GM12878 (cell line): ENCODE measurements around the gene GRN. TPM values are rescaled to one million over a fixed set of nuclear protein-coding genes. Genes with fewer than 3 reads are reported as not detected.
A peak's percentile ranks its signal among the peaks of the same experiment; 100 is the strongest.

Source experiments
- ATAC-seq: fragments of 200-7000 bp; cut with Tn5 transposase; 3 replicates; pipeline ENCODE4 v1.9.1; 2020; ENCODE audit warnings: mild to moderate bottlenecking, moderate library complexity
- BruUV-seq: library from RNA; stranded (reverse); fragments of 400-500 nt; replicated peaks from 2 replicates; lab custom pipeline; 2021; lab: Mats Ljungman, UMichigan
- CTCF ChIA-PET: fragments of 300-600 bp; sonication (Branson Sonifier 250); formaldehyde crosslinking; extraction: SDS; loops from one replicate; lab custom pipeline; 2021; ENCODE audit warnings: inconsistent platforms; lab: Yijun Ruan, JAX
- POLR2A ChIA-PET: fragments of 350-600 bp; formaldehyde crosslinking; extraction: SDS; loops from one replicate; lab custom pipeline; 2021; ENCODE audit warnings: inconsistent platforms; lab: Charles Lee
- RAD21 ChIA-PET: fragments of 300-600 bp; sonication (Branson Sonifier 250); formaldehyde crosslinking; loops from one replicate; lab custom pipeline; 2023; ENCODE audit warnings: antibody characterized with exemption; ENCODE audit not compliant: unreplicated experiment; lab: Charles Lee
- SMC1A ChIA-PET: fragments of 300-600 bp; sonication (Branson Sonifier 250); formaldehyde crosslinking; loops from one replicate; lab custom pipeline; 2023; ENCODE audit not compliant: unreplicated experiment, uncharacterized antibody; lab: Charles Lee
- DNase-seq: peaks from one replicate; pipeline ENCODE4 v3.0.0-alpha.2; 2011; ENCODE audit warnings: low read depth, low spot score
- FAIRE-seq: peaks from 3 replicates; lab custom pipeline; 2011; peaks lifted over from hg19 to GRCh38; lab: Jason Lieb, UNC
- H2AFZ ChIP-seq: 2 replicates; pipeline ENCODE4 v1.6.0; 2011; ENCODE audit warnings: low read depth, low read length, control low read depth; ENCODE audit not compliant: control insufficient read depth
- H3K27ac ChIP-seq: 2 replicates; pipeline ENCODE4 v1.5.1; 2011; ENCODE audit warnings: control low read depth; ENCODE audit not compliant: control insufficient read depth, insufficient read depth
- H3K27me3 ChIP-seq, 2 experiments: replicated peaks in 1 of 2; 2 replicates each; pipeline versions ENCODE4 v1.6.0 to v1.6.1; 2011; ENCODE audit warnings: low read length in 1 of 2; ENCODE audit not compliant: control insufficient read depth in 2 of 2, insufficient read depth in 2 of 2
- H3K36me3 ChIP-seq, 2 experiments: 2 replicates each; pipeline ENCODE4 v1.5.1; 2011; ENCODE audit warnings: low read length in 1 of 2; ENCODE audit not compliant: control insufficient read depth in 2 of 2, insufficient read depth in 2 of 2
- H3K4me1 ChIP-seq: 2 replicates; pipeline ENCODE4 v1.6.1; 2011; ENCODE audit warnings: mild to moderate bottlenecking, low read length, moderate library complexity, mixed read lengths; ENCODE audit not compliant: control insufficient read depth, insufficient read depth
- H3K4me2 ChIP-seq: 2 replicates; pipeline ENCODE4 v1.6.0; 2011; ENCODE audit warnings: control low read depth; ENCODE audit not compliant: control insufficient read depth, insufficient read depth
- H3K4me3 ChIP-seq: fragments of 200-600 bp; sonication (generic); 2 replicates; pipeline ENCODE4 v1.5.1; 2016
- H3K79me2 ChIP-seq: 2 replicates; pipeline ENCODE4 v1.6.0; 2011; ENCODE audit warnings: low read length; ENCODE audit not compliant: control insufficient read depth, insufficient read depth
- H3K9ac ChIP-seq: 2 replicates; pipeline ENCODE4 v1.8.0; 2011; ENCODE audit warnings: low read length, control low read depth, mixed read lengths; ENCODE audit not compliant: control insufficient read depth, insufficient read depth
- H3K9me3 ChIP-seq: replicated peaks from 3 replicates; pipeline ENCODE4 v1.5.1; 2011; ENCODE audit warnings: mild to moderate bottlenecking, low read length; ENCODE audit not compliant: control insufficient read depth, insufficient read depth
- H4K20me1 ChIP-seq: 2 replicates; pipeline ENCODE4 v1.6.0; 2011; ENCODE audit not compliant: control insufficient read depth, insufficient read depth
- BRCA1 ChIP-seq: IDR thresholded peaks from 2 replicates; pipeline ENCODE4 v1.6.1; 2011; ENCODE audit warnings: low read depth, low read length, improper control_type of control experiment
- CREB1 ChIP-seq: IDR thresholded peaks from 2 replicates; pipeline ENCODE4 v1.6.1; 2012; ENCODE audit warnings: low read depth, mild to moderate bottlenecking, inconsistent platforms
- E2F8 ChIP-seq: fragments of 450-650 bp; IDR thresholded peaks from 2 replicates; pipeline ENCODE4 v1.6.1; 2018; ENCODE audit warnings: mild to moderate bottlenecking, low read depth, moderate library complexity; ENCODE audit not compliant: partially characterized antibody
- EED ChIP-seq: sonication (generic); IDR thresholded peaks from 2 replicates; pipeline ENCODE4 v1.6.1; 2016; ENCODE audit warnings: antibody characterized with exemption, low read depth
- ELK1 ChIP-seq: IDR thresholded peaks from 2 replicates; pipeline ENCODE4 v1.6.1; 2012; ENCODE audit warnings: low read depth, low read length, improper control_type of control experiment
- FOXK2 ChIP-seq: fragments of 450-650 bp; IDR thresholded peaks from 2 replicates; pipeline ENCODE4 v1.6.1; 2017; ENCODE audit warnings: mild to moderate bottlenecking, moderate library complexity
- GABPA ChIP-seq: IDR thresholded peaks from 2 replicates; pipeline ENCODE4 v1.6.1; 2014; ENCODE audit warnings: antibody characterized with exemption, low read depth, mild to moderate bottlenecking, inconsistent platforms
- POU2F2 ChIP-seq: IDR thresholded peaks from 3 replicates; pipeline ENCODE4 v1.6.1; 2011; ENCODE audit warnings: low read depth, mild to moderate bottlenecking, low read length, borderline replicate concordance
- RBBP5 ChIP-seq: fragments of 200-600 bp; sonication (generic); conservative IDR thresholded peaks from 2 replicates; pipeline ENCODE4 v1.6.1; 2016
- SUZ12 ChIP-seq: fragments of 200-600 bp; sonication (generic); IDR thresholded peaks from one replicate; pipeline ENCODE4 v1.6.1; 2018; ENCODE audit warnings: antibody characterized with exemption, mild to moderate bottlenecking; ENCODE audit not compliant: unreplicated experiment
- TBL1XR1 ChIP-seq: IDR thresholded peaks from 2 replicates; pipeline ENCODE4 v1.6.1; 2012; ENCODE audit warnings: low read depth, low read length, improper control_type of control experiment
- ZNF622 ChIP-seq: fragments of 450-650 bp; IDR thresholded peaks from 2 replicates; pipeline ENCODE4 v1.6.1; 2017; ENCODE audit warnings: mild to moderate bottlenecking, inconsistent platforms
- WGBS: methylation state at CpG from one replicate; pipeline ENCODE4 v1.1.6; 2016; ENCODE audit warnings: low lambda C conversion rate; ENCODE audit not compliant: insufficient replicate concordance, insufficient coverage; ENCODE audit errors: missing lambda C conversion rate; 5-methylcytosine and 5-hydroxymethylcytosine counted together
- in situ Hi-C: fragments of 300-500 bp; cut with MboI; formaldehyde crosslinking; loops from 9 replicates; pipeline ENCODE4 v1.14.3; 2018; ENCODE audit warnings: mixed read lengths
- intact Hi-C: fragments of 100-400 bp; cut with micrococcal nuclease; formaldehyde crosslinking; loops from one replicate; pipeline ENCODE4 v1.14.2; 2022; ENCODE audit not compliant: unreplicated experiment
- polyA plus RNA-seq, 11 experiments: library from polyadenylated mRNA; depleted of rRNA in 4 of 11; unstranded in 6 of 11; stranded (reverse) in 5 of 11; fragments of >200 nt; fragmentation: Nextera tagmentation in 4 of 11; fragmentation: Illumina TruSeq in 1 of 11; extraction: Ambion mirVana in 4 of 11; extraction: Trizol in 1 of 11; gene quantifications; 1 replicate in 1 of 11; 2 replicates in 10 of 11; pipeline versions ENCODE4 v1.2.1 to v1.2.3, GENCODE V29; 2011 to 2016; ENCODE audit warnings: inconsistent platforms in 2 of 11, missing spikeins in 2 of 11, low read depth in 1 of 11
- total RNA-seq, 4 experiments: library from RNA; depleted of rRNA in 3 of 4; stranded (reverse); fragments of >200 nt in 3 of 4; fragmentation: Illumina TruSeq in 1 of 4; extraction: Trizol in 1 of 4; gene quantifications; 2 replicates each; pipeline versions ENCODE4 v1.2.1 to v1.2.3, GENCODE V29; 2013 to 2021
- TF ChIP-seq, protein P1 (sequence below): IDR thresholded peaks from 2 replicates; pipeline ENCODE4 v1.6.1; 2012; ENCODE audit warnings: improper control_type of control experiment, low read depth, low read length; ENCODE audit not compliant: insufficient replicate concordance

The GRN gene
- total and polyA plus RNA-seq, 10 of the 15 experiments (the other 5 are each of a cell fraction or from before 2014, with no cell fraction given) = 22.3 to 389 (median 139) TPM

- TF ChIP-seq, protein P1, sequence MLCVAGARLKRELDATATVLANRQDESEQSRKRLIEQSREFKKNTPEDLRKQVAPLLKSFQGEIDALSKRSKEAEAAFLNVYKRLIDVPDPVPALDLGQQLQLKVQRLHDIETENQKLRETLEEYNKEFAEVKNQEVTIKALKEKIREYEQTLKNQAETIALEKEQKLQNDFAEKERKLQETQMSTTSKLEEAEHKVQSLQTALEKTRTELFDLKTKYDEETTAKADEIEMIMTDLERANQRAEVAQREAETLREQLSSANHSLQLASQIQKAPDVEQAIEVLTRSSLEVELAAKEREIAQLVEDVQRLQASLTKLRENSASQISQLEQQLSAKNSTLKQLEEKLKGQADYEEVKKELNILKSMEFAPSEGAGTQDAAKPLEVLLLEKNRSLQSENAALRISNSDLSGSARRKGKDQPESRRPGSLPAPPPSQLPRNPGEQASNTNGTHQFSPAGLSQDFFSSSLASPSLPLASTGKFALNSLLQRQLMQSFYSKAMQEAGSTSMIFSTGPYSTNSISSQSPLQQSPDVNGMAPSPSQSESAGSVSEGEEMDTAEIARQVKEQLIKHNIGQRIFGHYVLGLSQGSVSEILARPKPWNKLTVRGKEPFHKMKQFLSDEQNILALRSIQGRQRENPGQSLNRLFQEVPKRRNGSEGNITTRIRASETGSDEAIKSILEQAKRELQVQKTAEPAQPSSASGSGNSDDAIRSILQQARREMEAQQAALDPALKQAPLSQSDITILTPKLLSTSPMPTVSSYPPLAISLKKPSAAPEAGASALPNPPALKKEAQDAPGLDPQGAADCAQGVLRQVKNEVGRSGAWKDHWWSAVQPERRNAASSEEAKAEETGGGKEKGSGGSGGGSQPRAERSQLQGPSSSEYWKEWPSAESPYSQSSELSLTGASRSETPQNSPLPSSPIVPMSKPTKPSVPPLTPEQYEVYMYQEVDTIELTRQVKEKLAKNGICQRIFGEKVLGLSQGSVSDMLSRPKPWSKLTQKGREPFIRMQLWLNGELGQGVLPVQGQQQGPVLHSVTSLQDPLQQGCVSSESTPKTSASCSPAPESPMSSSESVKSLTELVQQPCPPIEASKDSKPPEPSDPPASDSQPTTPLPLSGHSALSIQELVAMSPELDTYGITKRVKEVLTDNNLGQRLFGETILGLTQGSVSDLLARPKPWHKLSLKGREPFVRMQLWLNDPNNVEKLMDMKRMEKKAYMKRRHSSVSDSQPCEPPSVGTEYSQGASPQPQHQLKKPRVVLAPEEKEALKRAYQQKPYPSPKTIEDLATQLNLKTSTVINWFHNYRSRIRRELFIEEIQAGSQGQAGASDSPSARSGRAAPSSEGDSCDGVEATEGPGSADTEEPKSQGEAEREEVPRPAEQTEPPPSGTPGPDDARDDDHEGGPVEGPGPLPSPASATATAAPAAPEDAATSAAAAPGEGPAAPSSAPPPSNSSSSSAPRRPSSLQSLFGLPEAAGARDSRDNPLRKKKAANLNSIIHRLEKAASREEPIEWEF = no peak
- TF ChIP-seq SUZ12 = no peak
- TF ChIP-seq GABPA = no peak
- TF ChIP-seq, all 136 proteins: peak for 0
Observed at GRCh38 chr17:44372036-44372435, 26.9 kb downstream of the GRN start (continued).

DNA sequence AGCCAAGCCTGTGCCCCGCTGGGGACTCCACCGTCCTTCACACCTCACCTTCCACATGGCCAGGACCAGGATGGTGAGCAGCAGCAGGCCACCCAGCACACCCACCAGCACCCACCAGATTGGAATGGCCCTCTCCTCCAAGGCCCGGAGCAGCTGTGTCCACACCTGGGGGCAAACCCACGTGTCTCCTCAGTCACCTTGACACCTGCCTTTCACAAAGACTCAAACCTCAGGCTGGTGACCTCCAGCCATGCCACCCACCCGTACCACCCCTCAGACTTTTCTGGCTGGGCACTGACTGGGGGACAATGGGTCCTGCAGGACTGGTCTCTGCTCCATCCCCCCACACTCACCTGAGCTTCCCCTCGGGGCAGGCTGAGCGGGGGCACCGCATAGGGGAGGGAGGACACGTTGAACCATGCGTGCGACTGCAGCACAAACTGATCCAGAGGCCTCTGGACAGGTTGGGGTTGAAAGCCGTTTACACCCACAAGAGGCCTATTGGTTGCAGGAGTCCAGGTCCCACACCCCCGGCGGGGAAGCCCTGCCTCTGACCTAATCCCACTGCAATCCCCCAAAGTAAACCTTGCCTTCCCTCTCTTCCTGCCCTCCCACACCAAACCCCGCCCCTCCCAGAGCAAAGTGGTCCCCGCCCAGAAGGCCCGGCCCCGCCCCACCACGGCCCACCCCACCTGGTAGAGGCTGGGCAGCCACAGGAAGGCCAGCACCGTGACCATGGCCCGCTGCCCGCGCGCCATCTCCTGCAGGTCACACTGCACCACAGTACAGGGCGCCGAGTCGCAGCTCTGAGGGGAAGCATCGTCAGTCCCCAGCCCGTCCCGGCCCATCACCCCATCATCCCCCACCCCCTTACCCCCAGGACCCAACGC, 29.4 kb downstream of the GRN start:
- H3K4me3 ChIP-seq = no peak overlapping the region
- BruUV-seq = no TSS peak
- TF ChIP-seq ZNF622 (no peak), ELK1 (no peak), RBBP5 (no peak), POU2F2 (no peak), CREB1 (no peak), E2F8 (no peak), TBL1XR1 (no peak), EED (no peak), FOXK2 (no peak), BRCA1 (no peak)

More for the DNA sequence above, 29.4 kb downstream of the GRN start:
- Histone ChIP-seq H3K79me2 (no peaks in the 10 kb centered on the region), H3K4me2 (0 out of 2 replicates have a peak overlapping the region, but pooled peaks have one; percentile 9), H4K20me1 (no peaks in the 10 kb centered on the region), H3K36me3 (no peaks in the 10 kb centered on the region), H2AFZ (0 out of 2 replicates have a peak overlapping the region, but pooled peaks have one; percentile 10), H3K9ac (no peak overlapping the region), H3K27ac (no peak overlapping the region), H3K9me3 (no peaks in the 10 kb centered on the region; the same call in 2 of the 3 replicates), H3K4me1 (peaks cover 9% of the 10 kb centered on the region), H3K27me3 (no peaks in the 10 kb centered on the region; a peak in 1 of 4 replicates)
- in situ Hi-C loops (no loop called here), intact Hi-C loops (no loop called here)
- ATAC-seq (peak; percentile 57), FAIRE-seq (no peak), DNase-seq (no peak)
- CTCF ChIA-PET = interaction anchor here (0.7 to 2.4 kb wide), 4 partner anchors 11 to 149 kb away, joined by 3 to 7 read pairs (median 4); partner anchors contain the start of gene FAM171A2
- SMC1A ChIA-PET = no interaction called here
- RAD21 ChIA-PET = no interaction called here
- 58% methylated on average over 16 of the region's 31 CpGs for WGBS
- POLR2A ChIA-PET = no interaction called here
